GM12873 (cell line): Measurements from ENCODE around the gene MYL7.

Source experiments
- TF ChIP-seq, protein P1 (sequence below): IDR thresholded peaks from 2 replicates; pipeline ENCODE4 v1.5.1; 2012; ENCODE audit warnings: low read depth, mild to moderate bottlenecking, moderate library complexity, low read length, control low read depth; ENCODE audit not compliant: insufficient read depth; ENCODE audit errors: missing control alignments

Gene MYL7

DNA sequence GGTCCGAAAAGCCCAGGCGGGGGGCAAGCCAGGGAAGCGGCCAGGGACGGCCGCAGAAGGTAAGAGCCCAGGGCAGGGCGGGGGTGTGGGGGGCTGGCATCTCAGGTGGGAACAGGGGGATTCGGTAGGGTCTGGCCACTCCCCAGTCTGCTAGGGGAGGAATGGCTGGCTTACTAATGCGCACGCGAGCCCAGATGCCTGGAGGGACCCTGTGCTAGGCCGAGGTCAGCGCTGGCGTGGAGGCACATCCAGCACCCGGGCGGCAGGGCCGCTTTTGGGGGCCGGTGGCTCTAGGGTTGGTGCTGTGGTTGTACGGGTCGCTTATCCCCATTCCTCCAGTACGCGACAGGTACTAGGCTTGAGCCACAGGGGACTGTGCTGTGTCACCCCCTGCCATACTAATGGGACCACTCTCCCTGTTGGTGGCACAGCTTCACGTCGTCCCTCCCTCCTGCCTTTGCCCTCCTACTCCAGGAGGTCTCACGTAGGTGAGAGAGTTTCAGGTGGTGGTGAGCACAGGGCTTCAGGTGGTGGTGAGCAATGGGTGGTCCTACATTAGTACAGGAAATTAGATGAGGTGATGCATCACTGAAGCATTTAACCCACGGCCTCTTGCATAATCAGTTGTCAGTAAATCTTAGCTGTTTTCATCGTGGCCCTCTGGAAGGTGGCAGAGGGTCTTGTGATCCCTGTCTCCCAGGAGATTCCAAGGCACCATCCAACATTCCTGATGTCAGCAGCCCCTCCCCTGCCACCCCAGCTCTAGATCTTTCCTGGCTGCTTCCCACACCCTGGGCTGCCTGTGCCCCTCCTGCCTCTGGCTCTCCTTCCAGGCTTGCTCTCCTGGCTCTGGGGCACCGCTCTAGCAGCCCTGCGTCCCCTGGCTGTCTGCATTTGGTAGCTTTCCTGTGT is 36.0 kb downstream of the MYL7 start:
- TF ChIP-seq, protein P1, sequence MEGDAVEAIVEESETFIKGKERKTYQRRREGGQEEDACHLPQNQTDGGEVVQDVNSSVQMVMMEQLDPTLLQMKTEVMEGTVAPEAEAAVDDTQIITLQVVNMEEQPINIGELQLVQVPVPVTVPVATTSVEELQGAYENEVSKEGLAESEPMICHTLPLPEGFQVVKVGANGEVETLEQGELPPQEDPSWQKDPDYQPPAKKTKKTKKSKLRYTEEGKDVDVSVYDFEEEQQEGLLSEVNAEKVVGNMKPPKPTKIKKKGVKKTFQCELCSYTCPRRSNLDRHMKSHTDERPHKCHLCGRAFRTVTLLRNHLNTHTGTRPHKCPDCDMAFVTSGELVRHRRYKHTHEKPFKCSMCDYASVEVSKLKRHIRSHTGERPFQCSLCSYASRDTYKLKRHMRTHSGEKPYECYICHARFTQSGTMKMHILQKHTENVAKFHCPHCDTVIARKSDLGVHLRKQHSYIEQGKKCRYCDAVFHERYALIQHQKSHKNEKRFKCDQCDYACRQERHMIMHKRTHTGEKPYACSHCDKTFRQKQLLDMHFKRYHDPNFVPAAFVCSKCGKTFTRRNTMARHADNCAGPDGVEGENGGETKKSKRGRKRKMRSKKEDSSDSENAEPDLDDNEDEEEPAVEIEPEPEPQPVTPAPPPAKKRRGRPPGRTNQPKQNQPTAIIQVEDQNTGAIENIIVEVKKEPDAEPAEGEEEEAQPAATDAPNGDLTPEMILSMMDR, result no peak

DNA sequence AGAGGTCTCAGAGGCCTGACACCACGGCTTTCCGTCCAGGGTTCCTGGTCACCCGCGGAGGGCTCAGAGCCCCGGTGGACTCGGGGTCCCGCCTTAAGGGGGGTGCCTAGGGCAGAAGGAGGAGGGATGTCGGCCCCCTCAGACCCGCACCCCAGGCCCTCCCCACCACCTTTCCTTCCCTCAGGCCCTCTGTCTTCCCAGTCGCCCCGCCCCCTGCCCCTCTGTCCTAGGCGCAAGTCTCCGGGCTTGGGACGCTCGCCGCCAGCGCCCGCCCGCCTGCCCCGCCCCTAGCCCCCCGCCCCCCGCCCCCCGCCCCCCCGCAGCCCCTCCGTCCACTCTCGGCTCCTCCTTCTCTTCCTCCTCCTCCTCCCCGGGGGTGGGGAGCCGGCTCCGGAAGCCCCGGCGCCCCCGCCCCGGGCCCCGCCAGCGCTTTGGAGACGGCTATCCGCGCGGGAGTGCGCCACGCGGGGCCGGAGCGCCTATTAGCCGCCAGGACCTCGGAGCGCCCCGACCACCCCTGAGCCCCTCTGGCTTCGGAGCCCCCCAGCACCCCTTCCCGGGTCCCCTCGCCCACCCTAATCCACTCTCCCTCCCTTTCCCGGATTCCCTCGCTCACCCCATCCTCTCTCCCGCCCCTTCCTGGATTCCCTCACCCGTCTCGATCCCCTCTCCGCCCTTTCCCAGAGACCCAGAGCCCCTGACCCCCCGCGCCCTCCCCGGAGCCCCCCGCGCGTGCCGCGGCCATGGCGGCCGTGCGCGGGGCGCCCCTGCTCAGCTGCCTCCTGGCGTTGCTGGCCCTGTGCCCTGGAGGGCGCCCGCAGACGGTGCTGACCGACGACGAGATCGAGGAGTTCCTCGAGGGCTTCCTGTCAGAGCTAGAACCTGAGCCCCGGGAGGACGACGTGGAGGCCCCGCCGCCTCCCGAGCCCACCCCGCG is 36.9 kb downstream of the MYL7 start, which contains the start of gene AEBP1:
TSS of gene AEBP1 (plus strand) at position 423 of the 937 bp plus-strand sequence. CDS start at position 744, 321 bp downstream.
- TF ChIP-seq, protein P1, result no peak

DNA sequence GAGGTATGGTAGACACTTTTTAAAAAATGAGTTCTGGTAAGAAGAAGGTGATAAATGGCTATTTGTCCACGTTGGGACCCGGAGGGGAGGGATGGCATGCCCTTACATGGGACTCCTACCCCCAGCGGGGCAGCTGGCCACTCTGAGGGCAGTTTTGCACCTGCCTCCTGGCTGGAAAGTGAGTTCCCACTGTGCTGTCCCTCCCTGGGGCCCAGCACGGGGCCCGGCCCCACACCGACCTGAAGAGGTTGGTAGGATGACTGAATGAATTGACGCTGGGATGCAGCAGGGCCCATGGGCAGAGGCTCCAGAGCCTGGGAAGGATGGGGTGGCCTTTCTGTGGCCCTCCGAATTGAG is 37.6 kb downstream of the MYL7 start:
- TF ChIP-seq, protein P1, result no peak

DNA sequence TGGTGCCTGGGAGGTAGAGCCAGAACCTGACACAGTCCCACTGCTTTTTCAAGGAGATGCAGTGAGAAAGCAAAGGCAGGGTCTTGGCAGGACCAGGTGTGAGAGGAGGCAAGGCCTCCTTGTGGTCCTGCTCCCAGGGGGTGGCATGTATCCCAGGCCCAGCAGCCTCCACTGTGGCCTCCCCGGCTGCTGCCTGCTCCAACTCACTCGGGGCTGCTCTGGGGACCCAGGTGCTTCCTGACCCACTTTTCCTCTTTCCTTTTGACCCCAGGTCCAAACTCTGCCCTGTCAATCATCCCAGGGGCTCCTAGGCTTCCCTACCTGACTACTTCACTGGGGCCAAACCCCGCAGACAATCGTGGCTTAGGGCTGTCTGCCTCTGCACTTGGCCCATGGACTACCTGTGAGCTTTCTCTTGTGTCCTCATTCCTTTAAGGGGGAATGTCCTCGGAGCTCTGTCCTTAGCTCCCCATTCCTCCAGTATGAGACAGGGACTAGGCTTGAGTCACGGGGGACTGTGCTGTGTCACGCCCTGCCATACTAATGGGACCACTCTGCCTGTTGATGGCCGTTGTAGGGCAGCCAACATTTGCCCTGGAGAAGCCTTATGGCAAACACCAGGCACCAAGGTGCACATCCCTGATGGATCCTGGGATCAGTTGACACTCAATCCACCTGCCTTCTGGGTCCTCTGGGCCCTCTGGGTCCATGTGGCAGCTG is 38.1 kb downstream of the MYL7 start:
- TF ChIP-seq, protein P1, result no peak

DNA sequence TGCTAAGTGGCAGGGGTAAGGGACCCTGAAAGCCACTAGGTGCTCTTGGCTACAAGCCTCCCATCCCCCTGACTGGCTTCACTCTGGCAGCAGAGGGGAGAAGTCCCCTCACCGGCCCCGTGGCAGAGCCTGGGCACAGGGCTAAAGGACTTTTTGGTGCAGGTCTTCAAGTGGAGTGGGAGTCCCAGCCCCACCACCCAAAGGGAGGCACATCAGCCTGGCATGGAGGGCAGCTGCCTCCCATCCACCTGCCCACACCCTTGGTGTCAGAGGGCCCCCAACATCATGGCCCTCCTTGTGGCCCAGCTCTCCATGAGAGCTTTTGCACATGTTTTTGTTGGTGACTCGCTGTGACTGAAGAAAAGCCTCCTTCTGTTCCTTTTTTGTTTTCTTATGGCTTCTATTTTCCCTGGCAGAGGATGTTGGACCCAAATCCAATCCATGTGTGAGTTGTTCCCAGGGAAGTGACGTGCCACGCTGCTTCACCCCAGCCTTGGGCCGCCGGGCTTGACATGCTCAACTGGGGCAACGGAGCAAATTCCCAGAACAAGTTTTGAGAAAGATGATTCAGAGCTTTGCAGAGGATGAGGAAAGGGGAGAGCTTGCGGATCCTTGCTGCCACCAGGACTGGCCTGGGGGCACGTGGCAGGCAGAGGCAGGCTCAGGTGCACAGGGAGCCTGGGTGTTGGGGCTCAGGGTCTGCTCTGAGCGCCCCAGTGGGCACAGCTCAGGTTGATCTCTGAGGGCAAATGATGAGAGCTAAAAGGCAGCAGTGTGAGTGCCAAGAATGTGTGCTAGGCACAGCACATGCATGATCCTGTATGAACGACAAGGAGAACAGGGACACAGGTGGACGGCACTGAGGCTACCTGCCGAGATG is 38.9 kb downstream of the MYL7 start:
- TF ChIP-seq, protein P1, result no peak

DNA sequence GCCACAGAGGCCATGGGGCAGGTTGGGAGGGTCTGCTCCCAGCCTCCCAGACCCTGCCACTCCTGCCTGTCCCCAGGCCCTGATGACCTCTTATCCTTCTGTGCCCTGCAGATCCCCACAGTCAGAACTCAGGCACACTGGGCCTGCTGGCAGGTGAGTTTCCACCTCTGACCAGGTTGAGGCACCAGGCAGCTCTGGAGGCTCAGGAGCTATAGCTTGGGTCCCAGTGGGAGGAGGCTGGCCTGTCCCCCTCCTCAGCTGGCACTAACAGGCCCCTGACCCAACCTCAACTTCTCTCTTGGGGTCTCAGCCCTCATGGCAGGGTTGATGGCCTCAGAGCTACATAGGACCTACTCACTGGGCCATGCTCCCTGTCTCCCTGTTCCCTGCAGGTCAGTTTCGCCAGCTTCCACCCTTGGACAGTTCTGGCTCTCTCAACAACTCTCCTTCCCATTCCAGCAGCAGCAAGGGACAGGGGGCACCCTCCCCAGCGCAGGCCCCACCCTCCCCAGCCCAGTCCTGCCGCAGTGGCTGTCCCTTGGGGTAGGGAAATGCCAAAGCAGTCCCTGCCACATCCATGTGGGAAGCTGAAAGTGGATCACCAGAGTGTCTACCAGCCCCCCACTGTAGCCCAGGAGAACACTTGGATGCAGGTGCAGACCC is 39.7 kb downstream of the MYL7 start:
- TF ChIP-seq, protein P1, result no peak
